HG03175 (cell line): Measurements from ENCODE around the gene SEC61B.
"Not testable (repeated sequence)": the region's sequence is repeated elsewhere in the genome, so short reads cannot be mapped to it uniquely, and the experiment has no call there.

Source experiments
- ATAC-seq: cut with Tn5 transposase; IDR thresholded peaks from one replicate; pipeline ENCODE4 v1.9.1; 2021; ENCODE audit warnings: mild to moderate bottlenecking, moderate library complexity; ENCODE audit not compliant: unreplicated experiment

Gene SEC61B

DNA sequence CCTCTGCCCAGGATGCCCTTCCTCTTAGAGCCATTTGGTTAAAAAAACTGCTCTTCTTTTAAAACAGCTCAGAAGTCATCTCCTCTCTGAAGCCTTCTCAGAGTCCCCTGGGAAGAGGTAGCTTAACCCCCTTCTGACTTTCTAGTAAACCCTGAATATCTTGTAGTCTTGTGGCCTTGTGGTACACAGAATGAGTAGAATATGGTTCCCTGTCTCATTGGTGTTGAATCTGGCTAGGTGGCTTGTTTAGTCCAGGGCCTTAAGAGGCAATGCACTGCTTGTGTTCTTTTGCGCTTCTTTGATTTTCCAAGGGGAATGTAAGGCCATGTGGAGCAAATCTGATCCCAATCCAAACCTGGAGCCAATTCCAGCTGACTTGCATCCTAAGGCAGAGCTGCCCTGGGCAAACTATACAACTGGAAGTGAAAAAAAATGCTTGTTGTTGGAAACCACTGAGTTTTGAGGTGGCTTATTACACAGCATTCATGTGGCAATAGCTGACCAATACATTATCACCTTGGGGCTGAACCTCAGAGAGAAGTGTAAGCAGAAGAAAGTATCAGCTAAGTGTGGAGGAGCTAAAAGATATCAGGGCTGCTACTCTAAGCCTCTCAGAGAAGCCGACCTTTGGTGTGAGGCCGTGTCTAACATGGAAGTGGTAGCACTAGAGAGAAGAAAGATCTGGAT lies 31.3 kb upstream of the SEC61B start:
- ATAC-seq = no peak

DNA sequence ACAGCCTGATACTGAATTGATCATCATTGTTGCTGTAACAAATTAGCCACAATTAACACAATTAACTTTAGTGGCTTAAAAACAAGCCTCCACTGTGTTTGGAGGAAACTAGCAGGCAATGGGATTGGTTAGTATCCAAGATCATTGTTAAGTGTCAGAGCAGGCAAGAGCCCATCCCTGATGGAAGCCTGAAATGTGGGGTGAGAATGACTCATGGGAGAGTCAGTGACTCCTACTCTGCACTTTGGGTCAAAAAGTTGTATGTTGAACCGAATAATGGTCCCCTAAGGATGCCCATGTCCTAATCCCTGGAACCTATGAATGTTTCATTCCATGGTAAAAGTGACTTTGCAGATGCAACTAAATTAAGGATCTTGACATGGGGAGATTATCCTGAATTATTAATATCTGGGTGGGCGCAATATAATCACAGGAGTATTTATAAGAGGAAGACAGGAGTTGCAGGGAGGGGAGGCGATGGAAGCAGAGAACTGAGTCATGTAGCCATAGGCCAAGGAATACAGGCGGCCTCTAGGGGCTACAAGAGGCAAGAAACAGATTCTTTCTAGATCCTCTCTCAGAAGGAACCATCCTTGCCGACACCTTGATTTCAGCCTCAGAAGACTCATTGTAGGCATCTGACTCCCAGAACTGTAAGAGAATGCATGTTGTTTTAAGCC lies 29.2 kb upstream of the SEC61B start:
- ATAC-seq = no peak

DNA sequence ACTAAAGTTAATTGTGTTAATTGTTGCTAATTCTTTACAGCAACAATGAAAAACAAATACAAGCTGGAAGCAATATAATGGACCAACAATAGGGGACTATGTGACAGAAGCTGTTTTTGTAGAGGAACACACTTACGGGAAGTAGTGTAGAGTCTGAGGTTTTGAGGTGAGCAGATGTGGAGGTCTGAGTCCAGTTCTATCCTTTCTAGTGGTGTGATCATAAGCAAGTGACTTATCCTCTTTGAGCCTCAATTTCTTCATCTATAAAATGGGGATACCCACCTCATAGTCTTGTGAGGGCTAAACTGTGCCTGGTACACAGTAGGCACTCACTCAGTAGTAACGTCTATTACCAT lies 28.6 kb upstream of the SEC61B start:
- no peak for ATAC-seq

- not testable (repeated sequence) for ATAC-seq
Measured at GRCh38 chr9:99196484-99196883, 25.6 kb upstream of the SEC61B start.

- ATAC-seq = no peak
Measured at GRCh38 chr9:99197124-99197630, 24.9 kb upstream of the SEC61B start.

- ATAC-seq = no peak
Measured at GRCh38 chr9:99197987-99198386, 24.1 kb upstream of the SEC61B start.

- peak; percentile 58 for ATAC-seq
Measured at GRCh38 chr9:99199938-99200539, 22.0 kb upstream of the SEC61B start.

GRCh38 chr9:99201603-99202002 lies 20.5 kb upstream of the SEC61B start:
- ATAC-seq = no peak

DNA sequence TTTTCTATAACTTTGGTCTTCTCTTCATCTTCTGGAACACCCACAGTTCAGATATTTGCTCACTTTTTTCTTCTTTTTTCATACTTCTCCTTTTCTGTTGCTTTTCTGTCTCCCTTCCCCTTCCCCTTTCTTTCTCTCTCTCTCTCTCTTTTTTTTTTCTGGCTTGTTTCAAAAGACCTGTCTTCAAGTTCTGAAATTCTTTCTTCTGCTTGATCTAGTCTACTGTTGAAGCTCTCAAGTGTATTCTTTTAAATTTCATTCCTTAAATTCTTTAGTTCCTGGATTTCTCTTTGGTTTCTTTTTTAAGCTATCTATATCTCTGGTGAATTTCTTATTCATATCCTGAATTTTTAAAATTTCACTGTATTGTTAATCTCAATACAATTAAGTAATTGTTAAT lies 11.5 kb upstream of the SEC61B start:
- ATAC-seq = no peak

GRCh38 chr9:99211746-99212145 lies 10.3 kb upstream of the SEC61B start:
- no peak for ATAC-seq

DNA sequence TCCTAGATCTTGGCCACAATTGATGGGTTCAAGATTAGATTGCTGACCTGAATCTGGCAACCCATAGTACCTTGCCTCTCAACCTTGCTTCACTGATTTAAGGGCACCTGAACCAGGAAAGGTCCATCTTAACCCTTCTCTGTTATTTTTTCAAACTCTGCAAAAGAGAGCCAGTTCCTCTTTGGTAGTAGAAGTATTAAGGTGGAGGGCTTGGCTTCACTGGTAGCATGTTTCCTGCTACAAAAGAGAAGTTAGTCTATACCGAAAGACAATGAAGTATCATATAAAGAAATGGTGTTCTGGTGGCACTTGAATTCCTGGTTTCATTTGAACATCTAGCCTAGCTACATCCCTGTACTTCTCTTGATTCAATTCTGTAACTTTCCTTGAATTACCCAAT lies 8.9 kb upstream of the SEC61B start:
- ATAC-seq = no peak

DNA sequence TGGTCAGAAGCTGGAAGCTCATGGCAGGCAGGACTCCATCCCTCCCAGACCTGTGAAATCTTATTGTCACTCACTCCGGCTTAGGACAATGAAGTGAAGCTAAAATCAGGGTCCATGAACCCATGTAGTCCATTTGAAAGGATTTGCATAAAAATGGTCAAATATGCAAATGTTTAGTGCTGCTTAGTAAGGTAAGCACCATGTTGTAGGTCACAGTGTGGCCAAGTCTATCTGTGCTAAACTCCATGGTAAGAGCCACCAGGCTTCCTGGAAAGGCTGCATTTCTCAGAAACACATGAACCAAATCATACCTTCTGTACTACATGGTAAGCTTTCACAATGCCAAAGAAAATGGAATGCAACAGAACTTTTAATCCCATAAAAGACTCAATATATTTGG lies 6.0 kb upstream of the SEC61B start:
- ATAC-seq = no peak

DNA sequence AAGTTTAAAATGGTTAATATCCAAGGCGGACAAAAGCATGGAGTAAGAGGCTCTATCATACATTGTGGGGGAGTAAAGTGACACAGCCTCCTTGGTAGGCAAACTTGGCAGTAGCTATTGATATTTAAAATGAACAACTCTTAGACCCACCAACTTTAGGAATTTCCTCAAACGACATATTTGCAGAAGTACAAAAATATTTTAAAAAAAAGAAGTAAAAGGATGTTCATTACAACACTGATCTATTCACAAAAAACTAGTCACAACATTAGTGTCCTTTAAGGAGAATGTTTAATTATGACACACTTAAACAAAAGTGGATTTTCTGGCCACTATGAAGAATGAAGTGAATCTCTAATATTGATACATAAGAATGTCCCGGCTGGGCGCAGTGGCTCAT lies 2.1 kb upstream of the SEC61B start:
- ATAC-seq = no peak

- no peak for ATAC-seq
Measured at GRCh38 chr9:99221266-99221620, 839 bp upstream of the SEC61B start.

GRCh38 chr9:99222416-99223270 lies 561 bp downstream of the SEC61B start:
- ATAC-seq = peak; percentile 28

GRCh38 chr9:99224445-99224844 lies 2.4 kb downstream of the SEC61B start:
- ATAC-seq = no peak

GRCh38 chr9:99226054-99226453 lies 4.0 kb downstream of the SEC61B start:
- no peak for ATAC-seq

DNA sequence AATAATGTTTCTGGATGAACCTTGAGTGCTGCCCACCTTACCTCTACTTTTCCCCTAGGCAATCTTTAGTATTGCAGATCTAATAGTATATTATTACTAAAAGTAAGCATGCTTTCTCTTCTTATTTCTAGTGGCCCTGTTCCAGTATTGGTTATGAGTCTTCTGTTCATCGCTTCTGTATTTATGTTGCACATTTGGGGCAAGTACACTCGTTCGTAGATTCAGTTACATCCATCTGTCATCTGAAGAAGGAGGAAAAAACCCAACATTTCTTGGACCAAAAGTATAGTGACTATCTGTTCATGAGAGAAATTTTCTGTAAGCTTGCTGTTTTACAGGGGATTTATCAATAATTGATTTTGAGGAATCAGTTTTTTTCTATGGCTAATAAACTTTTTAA lies 8.1 kb downstream of the SEC61B start:
- no peak for ATAC-seq

GRCh38 chr9:99231711-99232110 lies 9.6 kb downstream of the SEC61B start:
- ATAC-seq = no peak

DNA sequence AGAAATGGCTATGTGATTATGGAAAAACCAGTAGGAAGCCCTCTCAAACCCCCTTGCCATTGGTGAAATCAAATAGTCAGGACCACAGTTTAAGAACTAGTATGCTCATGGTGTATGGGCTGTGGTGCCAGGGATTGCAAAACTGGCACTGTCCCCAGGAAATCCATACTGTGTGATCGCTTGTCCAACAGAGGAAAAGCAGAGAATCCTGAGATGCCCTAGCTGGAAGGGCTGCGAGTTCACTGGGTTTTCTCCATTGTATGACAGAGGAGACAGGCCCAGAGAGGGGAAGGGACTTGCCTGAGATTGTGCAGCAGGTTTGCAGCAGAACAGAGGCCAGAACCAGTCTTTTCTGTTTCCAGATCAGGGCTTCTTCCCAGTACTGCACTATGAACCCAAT lies 12.5 kb downstream of the SEC61B start:
- no peak for ATAC-seq

DNA sequence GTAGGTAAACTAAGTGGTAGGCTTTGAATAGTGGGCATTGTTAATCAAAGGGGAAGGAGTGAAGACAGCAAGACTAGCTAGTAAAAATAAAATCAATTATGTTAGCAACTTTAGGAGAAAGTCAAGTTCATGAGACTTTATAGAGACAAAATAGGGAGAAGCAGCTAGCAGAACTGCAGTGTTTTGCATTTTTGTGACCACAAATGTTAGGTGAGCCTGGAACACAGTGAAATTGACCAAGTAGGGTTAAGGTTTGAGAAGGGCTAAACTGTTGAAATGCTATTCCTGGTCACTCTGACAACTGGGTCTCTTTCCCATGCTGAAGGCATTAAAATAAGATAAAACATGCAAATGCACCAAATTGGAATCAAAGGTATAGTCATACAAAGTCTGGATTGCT lies 13.0 kb downstream of the SEC61B start:
- ATAC-seq = no peak
